NCI-H82 (cell line): ENCODE results near the gene CDH23.

Experiments used
- DNase-seq: peaks from one replicate; lab custom pipeline; 2025; lab: John Stamatoyannopoulos, UW

Gene CDH23

GRCh38 chr10:71854031-71854430 is 457.3 kb downstream of the CDH23 start:
- DNase-seq, result peak; percentile 45

GRCh38 chr10:71856619-71857018 is 459.9 kb downstream of the CDH23 start:
- no peak for DNase-seq

- DNase-seq, result no peak
Observed at GRCh38 chr10:71857934-71858890, 461.5 kb downstream of the CDH23 start.

- DNase-seq, result peak; percentile 89
Observed at GRCh38 chr10:71860243-71861029, 463.7 kb downstream of the CDH23 start.

GRCh38 chr10:71863203-71863602 is 466.5 kb downstream of the CDH23 start:
- no peak for DNase-seq

GRCh38 chr10:71864911-71865361 is 468.2 kb downstream of the CDH23 start:
- DNase-seq, result no peak
